Mucosa of stomach (tissue), 1 donor: Measurements from ENCODE around the gene THRB.

Source experiments
- H3K27me3 ChIP-seq: one replicate; pipeline ENCODE4 v1.7.0; 2013; ENCODE audit warnings: mild to moderate bottlenecking, low read length; ENCODE audit not compliant: control insufficient read depth, insufficient read depth
- H3K36me3 ChIP-seq: one replicate; pipeline ENCODE4 v1.7.0; 2013; ENCODE audit warnings: low read length; ENCODE audit not compliant: control insufficient read depth, insufficient read depth
- H3K4me1 ChIP-seq: one replicate; pipeline ENCODE4 v1.7.0; 2013; ENCODE audit warnings: mild to moderate bottlenecking, low read length; ENCODE audit not compliant: control insufficient read depth, insufficient read depth
- H3K4me3 ChIP-seq: one replicate; pipeline ENCODE4 v1.7.0; 2013; ENCODE audit warnings: low read length
- H3K9ac ChIP-seq: one replicate; pipeline ENCODE4 v1.7.0; 2013; ENCODE audit warnings: mild to moderate bottlenecking, low read length, moderate library complexity
- H3K9me3 ChIP-seq: one replicate; pipeline ENCODE4 v1.7.0; 2013; ENCODE audit warnings: mild to moderate bottlenecking, low read length, moderate library complexity; ENCODE audit not compliant: control insufficient read depth
- donor health status: Pancreatic carcinoma.

Gene THRB

GRCh38 chr3:24224666-24225384, 269.8 kb downstream of the THRB start:
- Histone ChIP-seq H3K4me1 (peaks cover 6% of the 10 kb centered on the region), H3K36me3 (no peaks in the 10 kb centered on the region)

DNA sequence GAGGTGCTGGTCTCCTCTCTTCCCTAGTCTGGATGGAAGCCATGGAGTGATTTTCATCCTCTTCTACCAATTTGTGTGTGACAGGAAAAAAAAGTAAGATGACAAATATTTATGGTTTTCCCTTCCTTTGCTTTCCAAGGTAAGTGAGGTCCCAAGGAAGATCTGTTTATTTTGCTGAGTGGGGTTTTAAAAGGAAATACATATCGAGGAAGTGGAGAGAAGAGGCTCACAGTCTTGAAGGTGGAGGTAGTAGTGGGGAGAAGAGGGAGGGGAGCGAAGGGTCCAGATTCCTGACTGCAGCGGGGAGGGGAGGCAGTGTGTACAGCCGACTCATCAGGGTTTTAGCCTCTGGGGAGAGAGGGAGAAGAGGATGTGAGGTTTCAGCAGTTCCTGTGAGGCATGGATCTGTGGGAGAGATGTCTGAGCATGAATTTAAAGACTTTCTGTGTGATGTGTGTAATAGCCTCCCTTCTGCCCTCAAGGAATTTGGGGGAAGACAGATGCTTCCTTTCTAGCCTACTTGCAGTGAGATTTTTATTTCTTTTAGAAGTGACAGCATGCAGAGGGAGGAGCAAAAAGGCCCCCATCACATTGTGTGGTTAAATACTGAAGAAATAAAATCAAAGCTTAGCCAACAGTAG, 272.4 kb downstream of the THRB start:
- H3K4me3 ChIP-seq = no peak overlapping the region
- H3K27me3 ChIP-seq = no peaks in the 10 kb centered on the region
- peaks cover 6% of the 10 kb centered on the region for H3K4me1 ChIP-seq

More at GRCh38 chr3:24224666-24225384, 269.8 kb downstream of the THRB start:
- H3K4me3 ChIP-seq = no peak overlapping the region
- H3K9me3 ChIP-seq = no peaks in the 10 kb centered on the region
- H3K9ac ChIP-seq = no peak overlapping the region
- H3K27me3 ChIP-seq = no peaks in the 10 kb centered on the region

DNA sequence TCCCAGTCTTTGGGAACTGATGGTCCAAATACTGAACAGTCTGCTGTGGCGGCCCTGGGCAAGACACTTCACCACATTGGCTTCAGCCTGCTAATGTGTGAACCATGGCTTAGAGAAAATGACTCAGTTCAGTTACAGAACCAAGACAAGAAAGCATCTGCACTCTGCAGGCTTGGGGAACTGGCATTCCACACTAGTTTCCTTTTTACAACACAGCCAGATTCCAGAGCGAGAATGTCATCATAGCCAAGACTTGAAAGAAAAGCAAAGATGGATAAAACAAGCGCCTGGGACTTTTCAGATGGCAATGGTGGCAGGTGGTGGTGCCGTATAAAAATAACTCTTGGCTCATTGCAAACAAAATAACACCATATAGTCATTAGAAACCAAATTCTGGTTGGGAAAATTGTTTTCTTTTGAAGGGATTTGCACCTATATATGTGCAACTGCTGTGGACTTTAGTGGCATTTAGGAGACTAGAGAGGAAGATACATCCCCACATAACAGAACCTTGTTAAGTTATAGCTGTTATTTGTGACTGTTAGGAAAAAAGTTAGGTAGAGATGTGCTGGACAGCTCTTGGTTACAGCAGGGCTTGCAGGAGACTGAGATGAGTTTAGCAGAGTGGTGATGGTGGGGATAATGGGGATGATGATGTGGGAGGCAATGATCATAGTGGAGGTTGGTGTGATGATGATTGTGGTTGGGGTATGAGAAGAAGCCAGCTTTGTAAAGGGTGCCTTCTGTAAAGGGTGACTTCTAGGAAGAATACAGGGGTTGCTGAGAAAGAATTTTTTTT, 273.6 kb downstream of the THRB start:
- no peaks in the 10 kb centered on the region for H3K4me1 ChIP-seq
- H3K27me3 ChIP-seq = no peaks in the 10 kb centered on the region
- no peak overlapping the region for H3K9ac ChIP-seq
- no peaks in the 10 kb centered on the region for H3K36me3 ChIP-seq
- no peaks in the 10 kb centered on the region for H3K9me3 ChIP-seq
- H3K4me3 ChIP-seq = no peak overlapping the region

More for the DNA sequence above, 272.4 kb downstream of the THRB start:
- Histone ChIP-seq H3K9me3 (no peaks in the 10 kb centered on the region), H3K36me3 (no peaks in the 10 kb centered on the region), H3K9ac (no peak overlapping the region)

- H3K4me3 ChIP-seq = no peak overlapping the region
- no peaks in the 10 kb centered on the region for H3K36me3 ChIP-seq
- no peaks in the 10 kb centered on the region for H3K9me3 ChIP-seq
- H3K9ac ChIP-seq = no peak overlapping the region
- H3K27me3 ChIP-seq = no peaks in the 10 kb centered on the region
- peaks cover 12% of the 10 kb centered on the region for H3K4me1 ChIP-seq
These were observed 279.1 kb downstream of the THRB start for GRCh38 chr3:24215502-24215901.

DNA sequence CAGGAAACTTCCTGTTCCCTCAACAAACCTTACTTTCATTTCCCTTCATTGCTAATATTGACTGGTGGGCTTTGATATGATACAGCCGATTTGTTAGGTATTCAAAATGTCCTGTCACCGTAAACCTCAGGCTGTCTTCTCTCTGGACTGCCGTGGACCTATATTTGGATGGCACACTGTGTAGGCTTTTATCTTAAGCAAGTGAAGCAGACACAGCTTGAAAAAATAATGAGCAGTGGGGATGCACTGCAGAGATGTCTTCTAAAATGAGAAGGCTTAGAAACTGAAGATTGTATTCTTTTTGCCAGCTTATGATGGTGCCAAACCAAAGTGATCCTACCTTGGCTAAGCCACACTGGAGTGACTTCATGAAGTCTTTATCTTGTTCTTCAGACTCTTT, 283.3 kb downstream of the THRB start:
- H3K27me3 ChIP-seq = no peaks in the 10 kb centered on the region
- H3K4me3 ChIP-seq = no peak overlapping the region
- no peaks in the 10 kb centered on the region for H3K9me3 ChIP-seq
- H3K9ac ChIP-seq = no peak overlapping the region
- peaks cover 12% of the 10 kb centered on the region for H3K4me1 ChIP-seq
- no peaks in the 10 kb centered on the region for H3K36me3 ChIP-seq

DNA sequence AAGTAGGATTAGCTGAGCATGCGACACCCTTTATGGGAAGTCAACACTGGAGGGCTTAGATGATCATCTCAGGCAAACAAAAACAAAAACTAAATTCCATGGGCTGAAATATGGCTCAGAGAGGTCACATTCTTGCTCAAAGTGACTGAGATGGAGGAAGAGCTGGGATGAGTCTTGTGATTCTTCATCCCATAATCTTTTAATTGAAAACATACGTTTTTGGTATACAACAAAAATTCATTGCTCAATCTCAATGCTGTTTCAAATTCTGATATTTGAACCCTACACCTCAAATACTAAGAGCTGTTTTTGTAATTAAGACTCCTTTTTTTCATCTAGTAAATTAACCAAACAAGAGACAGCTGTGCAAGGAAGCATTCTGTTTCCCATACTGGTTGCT, 292.6 kb downstream of the THRB start:
- Histone ChIP-seq H3K36me3 (no peaks in the 10 kb centered on the region), H3K9ac (no peak overlapping the region), H3K27me3 (no peaks in the 10 kb centered on the region), H3K4me3 (no peak overlapping the region), H3K4me1 (no peaks in the 10 kb centered on the region), H3K9me3 (no peaks in the 10 kb centered on the region)

DNA sequence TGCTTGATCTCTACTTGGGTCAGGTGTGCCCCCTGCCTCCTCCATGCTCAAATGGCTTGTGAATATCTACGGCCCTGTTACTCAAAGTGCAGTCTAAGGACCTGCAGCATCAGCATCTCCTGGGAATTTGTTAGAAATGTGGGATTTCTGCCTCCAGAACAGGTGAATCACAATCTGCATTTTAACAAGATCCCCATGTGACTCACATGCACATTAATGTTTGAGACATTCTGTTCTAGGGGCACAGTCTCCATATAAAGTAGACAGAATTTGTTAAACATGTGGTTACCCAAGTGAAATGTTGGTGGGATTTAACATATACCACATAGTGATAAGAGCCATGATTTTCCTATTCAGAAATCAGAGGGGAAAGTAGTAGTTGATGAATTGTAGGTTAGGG, 293.3 kb downstream of the THRB start:
- H3K9ac ChIP-seq = no peak overlapping the region
- H3K36me3 ChIP-seq = no peaks in the 10 kb centered on the region
- H3K4me3 ChIP-seq = no peak overlapping the region
- no peaks in the 10 kb centered on the region for H3K9me3 ChIP-seq
- H3K27me3 ChIP-seq = no peaks in the 10 kb centered on the region
- H3K4me1 ChIP-seq = no peaks in the 10 kb centered on the region

DNA sequence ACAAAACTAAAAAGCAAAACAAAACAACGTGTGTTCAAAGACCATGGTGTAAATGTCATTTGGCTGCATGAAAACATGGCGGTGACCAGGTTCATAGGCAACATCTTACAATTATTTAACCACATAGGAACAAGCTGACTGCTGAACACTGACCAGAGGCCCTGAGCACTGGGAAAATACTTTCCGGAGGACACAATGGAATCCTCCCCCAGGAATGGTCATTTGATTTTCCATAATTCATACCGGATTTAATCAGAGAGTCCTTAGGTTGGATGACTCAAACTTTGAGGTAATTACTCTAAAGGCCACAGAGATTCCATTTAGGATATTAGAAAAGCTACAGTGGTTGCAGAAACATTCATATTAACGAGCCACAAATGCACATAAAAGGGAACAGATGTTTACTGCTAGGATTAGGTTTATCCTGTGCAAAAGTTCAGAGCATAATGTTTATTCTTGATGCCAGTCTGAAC, 294.8 kb downstream of the THRB start:
- Histone ChIP-seq H3K27me3 (no peaks in the 10 kb centered on the region), H3K4me3 (no peak overlapping the region), H3K9me3 (no peaks in the 10 kb centered on the region), H3K9ac (no peak overlapping the region), H3K36me3 (no peaks in the 10 kb centered on the region), H3K4me1 (no peaks in the 10 kb centered on the region)

GRCh38 chr3:24199300-24199699, 295.4 kb downstream of the THRB start:
- Histone ChIP-seq H3K9ac (no peak overlapping the region), H3K4me1 (no peaks in the 10 kb centered on the region), H3K36me3 (no peaks in the 10 kb centered on the region), H3K9me3 (no peaks in the 10 kb centered on the region), H3K4me3 (no peak overlapping the region), H3K27me3 (no peaks in the 10 kb centered on the region)

DNA sequence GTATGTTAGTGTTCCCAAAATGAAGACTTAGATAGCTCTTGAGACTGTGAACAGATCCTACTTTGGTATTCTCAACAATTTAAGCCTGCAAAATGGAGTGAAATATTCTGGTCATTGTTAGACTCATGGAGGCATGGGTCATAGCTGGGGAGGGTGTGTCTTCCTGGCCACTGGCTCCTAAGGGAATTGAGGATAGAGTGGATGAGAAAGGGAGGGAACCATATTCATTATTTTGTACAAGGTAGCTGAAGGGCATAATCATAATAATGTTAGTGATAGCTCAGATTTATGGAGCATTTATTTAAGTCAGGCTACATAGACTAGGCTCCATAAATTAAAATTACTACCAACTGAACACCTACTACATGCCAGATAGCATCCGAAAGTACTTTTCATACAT, 295.9 kb downstream of the THRB start:
- no peaks in the 10 kb centered on the region for H3K4me1 ChIP-seq
- no peaks in the 10 kb centered on the region for H3K27me3 ChIP-seq
- no peaks in the 10 kb centered on the region for H3K9me3 ChIP-seq
- H3K36me3 ChIP-seq = no peaks in the 10 kb centered on the region
- no peak overlapping the region for H3K4me3 ChIP-seq
- no peak overlapping the region for H3K9ac ChIP-seq

DNA sequence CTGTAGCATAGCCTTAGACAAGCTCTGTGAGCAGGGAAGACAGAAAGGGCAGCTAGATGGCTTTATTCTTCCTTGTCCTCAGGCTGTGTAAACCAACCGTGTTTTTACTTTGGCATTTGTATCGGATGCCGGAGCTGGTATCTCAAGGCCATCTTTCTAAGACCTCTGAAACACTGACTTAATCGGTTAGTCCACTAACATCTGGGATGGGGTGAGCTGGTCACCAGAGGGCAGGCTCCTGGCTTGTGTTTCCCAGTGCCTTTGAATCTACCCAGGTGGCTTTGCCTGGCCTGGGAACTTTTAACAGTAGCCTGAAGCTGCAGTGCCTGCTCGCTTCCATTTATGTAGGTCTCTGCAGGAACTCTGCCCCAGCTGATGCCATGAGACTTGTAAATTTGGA, 296.8 kb downstream of the THRB start:
- H3K4me3 ChIP-seq = no peak overlapping the region
- no peaks in the 10 kb centered on the region for H3K4me1 ChIP-seq
- no peaks in the 10 kb centered on the region for H3K27me3 ChIP-seq
- no peaks in the 10 kb centered on the region for H3K9me3 ChIP-seq
- no peak overlapping the region for H3K9ac ChIP-seq
- H3K36me3 ChIP-seq = no peaks in the 10 kb centered on the region

DNA sequence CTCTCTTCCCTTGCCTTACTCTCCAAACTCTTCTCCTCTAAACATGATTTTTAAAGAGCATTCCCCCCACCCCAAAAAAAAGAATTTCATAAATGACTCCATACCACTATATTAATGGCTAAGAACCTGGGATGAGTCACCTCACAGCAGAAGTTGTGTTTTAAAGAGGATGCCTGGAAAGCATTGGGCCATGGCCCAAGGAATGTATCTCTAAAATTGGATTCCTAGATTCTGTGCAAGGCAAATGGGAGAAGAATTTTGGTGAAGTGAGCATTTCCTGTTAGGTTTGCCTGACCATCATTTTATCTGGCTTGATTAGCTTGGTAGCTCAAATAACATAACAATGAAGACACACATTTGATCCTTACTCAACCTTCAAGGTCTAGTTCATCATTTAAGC, 298.1 kb downstream of the THRB start:
- Histone ChIP-seq H3K4me1 (no peaks in the 10 kb centered on the region), H3K9me3 (no peaks in the 10 kb centered on the region), H3K36me3 (no peaks in the 10 kb centered on the region), H3K4me3 (no peak overlapping the region), H3K27me3 (no peaks in the 10 kb centered on the region), H3K9ac (no peak overlapping the region)
